GM18861 (cell line): Measurements from ENCODE around the gene EIF4H.
"Not testable (repeated sequence)": the region's sequence is repeated elsewhere in the genome, so short reads cannot be mapped to it uniquely, and the experiment has no call there.

Source experiments
- ATAC-seq: cut with Tn5 transposase; IDR thresholded peaks from one replicate; pipeline ENCODE4 v1.9.1; 2021; ENCODE audit not compliant: unreplicated experiment

Gene EIF4H

GRCh38 chr7:74173866-74174605 is at the start of gene EIF4H:
Gene EIF4H (plus strand): TSS chr7:74174356. CDS start chr7:74174384, 28 bp downstream.
- ATAC-seq: peak; percentile 68

- ATAC-seq: no peak
Observed at GRCh38 chr7:74126220-74126880, 47.8 kb upstream of the EIF4H start.

GRCh38 chr7:74129887-74130286 is 44.3 kb upstream of the EIF4H start:
- no peak for ATAC-seq

GRCh38 chr7:74130518-74130917 is 43.6 kb upstream of the EIF4H start:
- ATAC-seq: no peak

- ATAC-seq: no peak
Observed at GRCh38 chr7:74134117-74134620, 40.0 kb upstream of the EIF4H start.

- ATAC-seq: no peak
Observed at GRCh38 chr7:74138334-74138867, 35.8 kb upstream of the EIF4H start.

GRCh38 chr7:74138945-74139843 is 35.0 kb upstream of the EIF4H start:
- no peak for ATAC-seq

GRCh38 chr7:74141705-74142104 is 32.5 kb upstream of the EIF4H start:
- no peak for ATAC-seq

GRCh38 chr7:74143383-74143782 is 30.8 kb upstream of the EIF4H start:
- ATAC-seq: no peak

- no peak for ATAC-seq
Observed at GRCh38 chr7:74148491-74148890, 25.7 kb upstream of the EIF4H start.

GRCh38 chr7:74149071-74149470 is 25.1 kb upstream of the EIF4H start:
- no peak for ATAC-seq

GRCh38 chr7:74149603-74150002 is 24.6 kb upstream of the EIF4H start:
- ATAC-seq: no peak

- ATAC-seq: no peak
Observed at GRCh38 chr7:74153736-74154135, 20.4 kb upstream of the EIF4H start.

- no peak for ATAC-seq
Observed at GRCh38 chr7:74155810-74156395, 18.3 kb upstream of the EIF4H start.

- ATAC-seq: no peak
Observed at GRCh38 chr7:74157605-74158004, 16.6 kb upstream of the EIF4H start.

GRCh38 chr7:74164985-74165456 is 9.1 kb upstream of the EIF4H start:
- ATAC-seq: no peak

- no peak for ATAC-seq
Observed at GRCh38 chr7:74165867-74166593, 8.1 kb upstream of the EIF4H start.

GRCh38 chr7:74167324-74167723 is 6.8 kb upstream of the EIF4H start:
- not testable (repeated sequence) for ATAC-seq

- ATAC-seq: no peak
Observed at GRCh38 chr7:74173074-74173473, 1.1 kb upstream of the EIF4H start.

GRCh38 chr7:74173491-74173865 is 678 bp upstream of the EIF4H start:
- ATAC-seq: no peak
